ENCODE measurements around the gene MUC5AC.

MUC5AC gene

DNA sequence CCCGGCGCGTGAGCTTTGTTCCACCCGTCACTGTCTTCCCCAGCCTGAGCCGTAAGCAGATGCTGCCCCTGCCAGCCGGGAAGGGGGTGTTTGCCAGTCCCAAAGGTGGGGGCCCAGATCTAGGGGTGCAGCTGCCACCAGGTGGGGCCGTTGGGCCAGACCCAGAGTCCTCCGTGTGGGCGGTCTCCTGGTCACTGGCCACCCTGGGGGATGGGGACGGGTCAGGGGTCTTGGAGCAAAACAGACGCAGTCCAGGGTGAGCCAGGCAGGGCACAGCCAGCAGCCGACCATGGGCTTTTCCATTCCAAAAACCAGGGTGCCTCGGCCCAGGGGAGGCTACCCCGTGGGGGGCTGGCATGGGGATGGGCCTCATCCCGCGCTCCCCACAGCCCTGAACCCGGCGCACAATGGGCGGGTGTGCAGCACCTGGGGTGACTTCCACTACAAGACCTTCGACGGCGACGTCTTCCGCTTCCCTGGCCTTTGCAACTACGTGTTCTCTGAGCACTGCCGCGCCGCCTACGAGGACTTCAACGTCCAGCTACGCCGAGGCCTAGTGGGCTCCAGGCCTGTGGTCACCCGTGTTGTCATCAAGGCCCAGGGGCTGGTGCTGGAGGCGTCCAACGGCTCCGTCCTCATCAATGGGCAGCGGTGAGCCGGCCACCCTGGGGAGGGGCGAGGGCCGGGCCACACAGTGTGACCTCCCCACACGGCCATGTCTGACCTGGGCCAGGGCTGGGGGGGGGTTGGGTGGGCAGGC, 68.7 kb downstream of the MUC5AC start:
- no peak for DNase-seq (ENCODE audit: low read depth)

DNA sequence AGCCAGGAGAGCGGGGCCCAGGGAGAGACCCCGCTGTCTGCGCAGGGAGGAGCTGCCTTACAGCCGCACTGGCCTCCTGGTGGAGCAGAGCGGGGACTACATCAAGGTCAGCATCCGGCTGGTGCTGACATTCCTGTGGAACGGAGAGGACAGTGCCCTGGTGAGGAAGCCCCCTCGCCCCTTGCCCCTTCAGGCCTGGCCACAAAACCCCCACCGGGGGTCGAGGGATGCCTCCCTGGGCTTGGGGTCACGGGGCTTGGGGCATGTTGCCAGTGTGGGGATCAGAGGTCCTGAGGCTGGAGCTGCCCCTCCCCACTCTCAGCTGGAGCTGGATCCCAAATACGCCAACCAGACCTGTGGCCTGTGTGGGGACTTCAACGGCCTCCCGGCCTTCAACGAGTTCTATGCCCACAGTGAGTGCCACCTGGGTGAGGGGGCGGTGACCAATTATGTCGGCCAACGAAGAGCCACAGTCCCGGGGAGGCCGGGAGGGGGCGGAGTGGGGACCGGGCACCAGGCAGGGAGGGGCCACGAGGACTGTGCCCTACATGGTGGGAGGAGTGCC, 69.3 kb downstream of the MUC5AC start:
- no peak for DNase-seq (ENCODE audit: low read depth)

DNA sequence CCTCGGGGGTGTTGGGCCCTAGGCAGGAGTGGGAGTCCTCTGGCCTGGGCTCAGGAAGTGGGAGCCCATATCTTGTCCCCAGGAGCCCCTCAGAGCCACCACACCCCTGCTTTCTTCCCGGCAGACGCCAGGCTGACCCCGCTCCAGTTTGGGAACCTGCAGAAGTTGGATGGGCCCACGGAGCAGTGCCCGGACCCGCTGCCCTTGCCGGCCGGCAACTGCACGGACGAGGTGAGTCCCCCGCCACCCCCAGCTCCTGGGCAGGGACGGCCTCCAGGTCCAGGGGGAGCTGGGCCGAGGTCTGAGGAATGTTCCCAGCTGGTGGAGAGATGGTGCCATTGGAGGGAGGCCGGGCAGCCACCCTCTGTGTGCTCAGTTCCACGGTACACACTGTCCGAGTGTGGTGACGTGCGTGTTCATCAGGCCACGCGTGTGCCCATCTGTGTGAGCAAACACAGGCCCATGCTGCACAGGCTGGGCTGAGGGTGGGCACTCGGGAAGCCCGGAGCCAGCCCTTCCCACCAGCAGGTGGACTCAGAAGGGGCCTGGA, 69.9 kb downstream of the MUC5AC start:
- DNase-seq (ENCODE audit: low read depth), result no peak

DNA sequence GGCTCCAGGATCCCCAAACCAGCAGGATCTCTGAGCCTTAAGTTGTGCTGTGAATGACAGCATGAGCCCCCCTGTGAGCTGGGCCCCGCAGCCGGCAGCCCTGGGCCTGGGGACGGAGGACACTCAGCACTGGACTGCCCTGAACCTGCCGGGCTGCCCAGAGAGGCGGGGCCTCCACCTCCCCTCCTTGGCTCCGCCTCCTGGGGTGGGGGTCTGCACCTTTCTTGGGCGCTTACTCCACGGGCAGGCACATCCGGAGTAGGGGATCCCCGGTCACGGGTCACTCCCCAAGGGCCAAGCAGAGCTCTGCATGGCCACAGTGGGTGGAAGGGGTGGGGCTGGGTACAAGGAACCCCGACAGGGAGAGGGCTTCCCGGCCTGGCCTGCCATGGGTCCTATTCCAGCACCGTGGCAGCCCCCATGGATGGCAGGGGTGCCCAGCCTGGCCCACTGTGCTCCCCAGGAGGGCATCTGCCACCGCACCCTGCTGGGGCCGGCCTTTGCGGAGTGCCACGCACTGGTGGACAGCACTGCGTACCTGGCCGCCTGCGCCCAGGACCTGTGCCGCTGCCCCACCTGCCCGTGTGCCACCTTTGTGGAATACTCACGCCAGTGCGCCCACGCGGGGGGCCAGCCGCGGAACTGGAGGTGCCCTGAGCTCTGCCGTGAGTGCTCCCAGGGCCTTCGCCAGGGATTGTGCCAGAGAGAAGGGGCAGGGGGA, 70.5 kb downstream of the MUC5AC start:
- DNase-seq (ENCODE audit: low read depth), result no peak

DNA sequence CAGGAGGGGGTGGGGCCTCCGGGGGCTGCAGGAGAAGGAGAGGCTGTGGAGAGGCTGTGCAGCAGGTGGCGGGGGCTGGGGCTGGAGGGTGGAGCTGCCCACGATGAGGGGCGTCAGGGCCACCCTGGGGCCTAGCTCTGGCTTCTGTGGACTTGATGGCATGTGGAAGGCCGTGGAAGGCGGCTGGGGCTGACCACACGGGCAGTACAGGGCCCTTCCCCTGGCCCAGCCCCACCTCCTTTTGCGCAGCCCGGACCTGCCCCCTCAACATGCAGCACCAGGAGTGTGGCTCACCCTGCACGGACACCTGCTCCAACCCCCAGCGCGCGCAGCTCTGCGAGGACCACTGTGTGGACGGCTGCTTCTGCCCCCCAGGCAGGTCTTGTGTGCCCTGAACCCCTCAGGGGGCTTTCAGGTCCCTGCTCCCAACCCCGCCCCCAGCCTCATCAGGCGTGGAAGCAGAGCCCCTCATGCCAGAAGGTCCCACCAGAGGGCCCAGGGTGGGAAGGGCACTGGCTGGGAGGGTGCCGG, 71.2 kb downstream of the MUC5AC start:
- no peak for DNase-seq (ENCODE audit: low read depth)

DNA sequence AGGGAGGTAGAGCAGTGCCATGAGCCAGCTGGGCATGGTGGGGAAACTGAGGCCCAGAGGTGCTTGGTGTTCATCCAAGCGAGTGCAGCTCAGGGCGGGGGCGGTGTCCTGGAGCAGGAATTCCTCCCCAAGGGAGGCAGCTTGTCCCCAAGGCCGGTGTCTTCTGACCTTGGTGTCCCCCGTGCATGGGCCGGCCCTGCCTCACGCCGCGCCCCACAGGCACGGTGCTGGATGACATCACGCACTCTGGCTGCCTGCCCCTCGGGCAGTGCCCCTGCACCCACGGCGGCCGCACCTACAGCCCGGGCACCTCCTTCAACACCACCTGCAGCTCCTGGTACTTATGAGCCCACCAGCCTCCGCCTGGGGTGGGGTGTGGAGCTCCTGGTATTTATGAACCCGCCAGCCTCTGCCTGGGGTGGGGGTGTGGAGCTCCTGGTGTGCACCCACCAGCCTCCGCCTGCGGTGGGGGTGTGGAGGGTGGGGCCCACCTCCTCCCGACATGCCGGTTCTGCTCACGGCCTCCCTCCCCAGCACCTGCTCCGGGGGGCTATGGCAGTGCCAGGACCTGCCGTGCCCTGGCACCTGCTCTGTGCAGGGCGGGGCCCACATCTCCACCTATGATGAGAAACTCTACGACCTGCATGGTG, 71.8 kb downstream of the MUC5AC start:
- no peak for DNase-seq (ENCODE audit: low read depth)

DNA sequence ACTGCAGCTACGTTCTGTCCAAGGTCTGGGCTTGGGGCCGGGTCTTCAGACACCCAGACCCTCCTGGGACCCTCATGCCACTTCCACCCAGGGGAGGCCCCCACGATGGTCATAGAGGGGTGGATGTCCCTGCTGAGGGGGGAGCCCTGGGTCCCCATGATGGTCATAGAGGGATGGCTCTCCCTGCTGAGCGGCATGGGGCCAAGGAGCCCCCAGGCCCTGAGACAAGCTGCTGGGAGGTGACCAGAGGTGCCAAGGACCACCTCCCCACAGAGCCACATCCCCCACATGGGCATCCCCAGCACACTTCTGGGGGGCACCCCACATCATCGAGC, 72.3 kb downstream of the MUC5AC start:
- no peak for DNase-seq (ENCODE audit: low read depth)

DNA sequence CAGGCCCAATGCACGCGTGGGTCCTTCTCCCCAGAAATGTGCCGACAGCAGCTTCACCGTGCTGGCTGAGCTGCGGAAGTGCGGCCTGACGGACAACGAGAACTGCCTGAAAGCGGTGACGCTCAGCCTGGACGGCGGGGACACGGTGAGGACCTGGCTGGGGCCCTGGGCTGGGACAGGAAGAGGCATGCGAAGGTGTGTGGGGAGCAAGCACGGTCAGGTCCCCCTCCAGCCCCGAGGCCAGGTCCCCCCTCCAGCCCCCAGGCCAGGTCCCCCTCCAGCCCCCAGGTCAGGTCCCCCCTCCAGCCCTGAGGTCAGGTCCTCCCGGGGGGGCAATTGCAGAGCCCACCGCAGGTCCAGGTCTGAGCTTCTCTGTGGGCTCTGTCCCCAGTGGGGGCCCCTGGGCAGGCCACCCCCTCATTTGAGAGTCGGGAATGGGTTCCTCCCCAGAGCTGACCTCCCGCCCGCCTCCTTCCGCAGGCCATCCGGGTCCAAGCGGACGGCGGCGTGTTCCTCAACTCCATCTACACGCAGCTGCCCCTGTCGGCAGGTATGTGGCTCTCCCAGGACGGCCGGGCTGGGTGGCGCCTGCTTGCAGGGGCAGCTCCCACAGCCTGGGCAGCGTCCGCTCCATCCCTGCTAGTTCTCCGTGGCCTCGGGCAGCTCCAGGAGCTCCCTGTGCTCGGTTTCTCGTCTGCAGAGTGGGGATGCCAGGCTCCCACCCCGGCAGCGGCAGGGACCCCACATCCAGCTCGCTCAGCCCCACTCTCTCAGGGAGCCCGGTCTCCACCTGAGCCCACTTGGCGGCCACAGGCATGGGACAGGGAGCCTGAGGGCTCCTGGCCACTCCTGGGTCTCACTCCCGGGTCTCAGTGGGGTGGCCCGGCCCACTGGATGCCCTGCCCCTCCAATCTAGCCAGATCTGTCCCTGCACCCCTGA, 73.0 kb downstream of the MUC5AC start:
- no peak for DNase-seq (ENCODE audit: low read depth)

DNA sequence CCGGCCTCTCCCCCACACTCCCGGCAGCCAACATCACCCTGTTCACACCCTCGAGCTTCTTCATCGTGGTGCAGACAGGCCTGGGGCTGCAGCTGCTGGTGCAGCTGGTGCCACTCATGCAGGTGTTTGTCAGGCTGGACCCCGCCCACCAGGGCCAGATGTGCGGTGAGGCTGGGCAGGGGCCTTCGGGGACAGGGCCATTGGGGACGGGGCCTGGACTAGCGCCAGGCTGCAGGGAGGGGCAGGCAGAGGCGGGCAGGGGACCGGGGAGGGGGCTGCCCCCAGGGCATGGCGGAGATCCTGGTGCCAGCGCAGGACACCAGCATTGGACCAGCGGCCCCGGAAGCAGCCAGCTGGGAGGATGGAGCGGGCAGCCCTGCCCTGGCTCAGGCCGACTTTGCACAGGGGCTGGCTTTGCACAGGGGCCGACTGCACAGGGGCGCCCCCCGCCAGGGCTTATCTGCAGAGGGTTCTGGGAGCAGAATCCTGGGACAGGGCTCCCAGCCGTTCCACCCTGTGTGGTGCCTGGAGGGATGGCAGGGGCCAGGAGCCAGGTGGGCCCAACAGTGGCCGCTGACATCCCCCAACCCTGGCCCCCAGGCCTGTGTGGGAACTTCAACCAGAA, 73.8 kb downstream of the MUC5AC start:
- DNase-seq (ENCODE audit: low read depth), result no peak

DNA sequence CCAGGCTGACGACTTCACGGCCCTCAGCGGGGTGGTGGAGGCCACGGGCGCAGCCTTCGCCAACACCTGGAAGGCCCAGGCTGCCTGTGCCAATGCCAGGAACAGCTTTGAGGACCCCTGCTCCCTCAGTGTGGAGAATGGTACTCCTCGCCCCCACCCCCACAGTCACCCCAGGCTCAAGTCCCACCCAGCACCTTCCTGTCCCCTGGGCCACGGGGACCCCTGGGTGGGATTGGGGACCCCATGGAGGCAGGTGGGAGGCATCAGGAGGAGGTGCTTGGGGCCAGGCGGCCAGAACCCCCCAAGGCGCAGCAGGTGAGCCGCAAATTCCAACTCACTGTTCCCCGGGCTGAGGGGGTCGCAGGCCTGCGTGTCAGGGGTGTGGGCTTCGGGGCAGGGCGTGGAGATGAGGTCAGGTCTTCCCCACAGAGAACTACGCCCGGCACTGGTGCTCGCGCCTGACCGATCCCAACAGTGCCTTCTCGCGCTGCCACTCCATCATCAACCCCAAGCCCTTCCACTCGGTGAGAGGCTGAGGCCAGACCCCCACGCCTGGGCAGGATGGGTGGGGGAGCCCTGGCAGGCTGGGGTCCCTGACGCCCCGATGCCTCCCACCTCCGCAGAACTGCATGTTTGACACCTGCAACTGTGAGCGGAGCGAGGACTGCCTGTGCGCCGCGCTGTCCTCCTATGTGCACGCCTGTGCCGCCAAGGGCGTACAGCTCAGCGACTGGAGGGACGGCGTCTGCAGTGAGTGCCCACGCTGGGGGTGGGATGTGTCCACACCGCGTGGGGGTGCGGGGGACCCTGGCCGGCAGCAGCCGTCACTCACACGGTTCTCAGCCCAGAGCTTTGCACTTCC, 74.5 kb downstream of the MUC5AC start:
- DNase-seq (ENCODE audit: low read depth), result no peak

DNA sequence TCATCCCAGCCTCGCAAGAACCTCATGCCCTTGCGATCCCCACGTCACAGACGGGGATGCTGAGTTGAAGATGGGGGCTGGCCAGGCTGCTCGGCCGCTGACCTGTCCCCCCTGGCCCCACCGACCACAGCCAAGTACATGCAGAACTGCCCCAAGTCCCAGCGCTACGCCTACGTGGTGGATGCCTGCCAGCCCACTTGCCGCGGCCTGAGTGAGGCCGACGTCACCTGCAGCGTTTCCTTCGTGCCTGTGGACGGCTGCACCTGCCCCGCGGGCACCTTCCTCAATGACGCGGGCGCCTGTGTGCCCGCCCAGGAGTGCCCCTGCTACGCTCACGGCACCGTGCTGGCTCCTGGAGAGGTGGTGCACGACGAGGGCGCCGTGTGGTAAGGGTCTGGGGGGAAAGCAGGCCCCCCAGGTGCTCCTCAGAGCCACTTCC, 75.1 kb downstream of the MUC5AC start:
- no peak for DNase-seq (ENCODE audit: low read depth)

DNA sequence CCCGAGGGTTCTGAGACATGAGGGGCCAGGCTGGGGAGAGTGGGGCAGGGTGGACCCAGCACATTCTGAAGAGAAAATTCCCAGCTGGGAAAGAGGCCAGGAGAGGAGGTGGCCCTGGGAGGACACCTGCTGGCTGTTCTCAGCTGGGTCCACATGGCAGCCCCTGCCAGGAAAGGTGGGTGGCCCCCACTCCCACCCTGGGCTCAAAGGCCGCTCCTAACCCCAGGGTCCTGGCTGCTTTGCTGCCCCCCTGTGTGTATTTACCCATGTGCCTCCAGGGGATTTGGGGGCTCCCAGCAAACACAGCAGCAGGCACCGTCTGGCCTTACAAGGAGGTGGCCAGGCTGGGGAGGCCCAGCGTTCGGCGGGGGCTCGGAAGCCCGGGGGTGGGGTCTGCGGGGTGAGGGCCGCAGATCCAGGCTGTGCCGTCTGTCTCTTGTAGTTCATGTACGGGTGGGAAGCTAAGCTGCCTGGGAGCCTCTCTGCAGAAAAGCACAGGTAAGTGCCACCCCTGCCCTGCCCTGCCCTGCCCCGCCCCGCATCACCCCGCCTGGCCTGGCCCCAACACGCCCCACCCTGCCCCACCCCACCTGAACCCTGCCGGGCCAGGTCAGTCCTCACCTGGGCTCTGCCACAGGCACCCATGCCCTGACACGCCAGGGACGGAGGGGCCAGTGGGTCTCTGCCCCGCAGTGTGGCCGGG, 75.7 kb downstream of the MUC5AC start:
- no peak for DNase-seq (ENCODE audit: low read depth)

DNA sequence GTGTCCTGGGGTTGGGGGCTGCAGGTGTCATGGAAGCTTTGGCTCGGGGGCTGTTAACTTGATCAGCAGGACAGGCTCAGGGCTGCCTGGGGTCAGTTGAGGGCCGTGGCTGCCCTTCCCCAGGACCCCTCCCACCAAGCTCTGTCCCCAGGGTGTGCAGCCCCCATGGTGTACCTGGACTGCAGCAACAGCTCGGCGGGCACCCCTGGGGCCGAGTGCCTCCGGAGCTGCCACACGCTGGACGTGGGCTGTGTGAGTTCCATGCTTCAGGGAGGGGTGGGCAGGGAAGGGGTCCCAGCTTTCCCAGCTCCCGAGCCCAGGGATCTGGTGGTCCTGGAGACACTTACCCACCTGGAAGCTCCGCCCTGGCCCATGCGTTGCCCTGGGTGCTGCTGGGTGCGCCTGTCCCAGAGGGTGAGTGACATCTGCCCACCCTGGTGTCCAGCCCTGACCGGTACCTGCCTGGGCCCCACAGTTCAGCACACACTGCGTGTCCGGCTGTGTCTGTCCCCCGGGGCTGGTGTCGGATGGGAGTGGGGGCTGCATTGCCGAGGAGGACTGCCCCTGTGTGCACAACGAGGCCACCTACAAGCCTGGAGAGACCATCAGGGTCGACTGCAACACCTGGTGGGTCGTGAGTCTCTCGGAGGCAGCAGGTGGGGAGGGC, 76.4 kb downstream of the MUC5AC start:
- DNase-seq (ENCODE audit: low read depth), result no peak

DNA sequence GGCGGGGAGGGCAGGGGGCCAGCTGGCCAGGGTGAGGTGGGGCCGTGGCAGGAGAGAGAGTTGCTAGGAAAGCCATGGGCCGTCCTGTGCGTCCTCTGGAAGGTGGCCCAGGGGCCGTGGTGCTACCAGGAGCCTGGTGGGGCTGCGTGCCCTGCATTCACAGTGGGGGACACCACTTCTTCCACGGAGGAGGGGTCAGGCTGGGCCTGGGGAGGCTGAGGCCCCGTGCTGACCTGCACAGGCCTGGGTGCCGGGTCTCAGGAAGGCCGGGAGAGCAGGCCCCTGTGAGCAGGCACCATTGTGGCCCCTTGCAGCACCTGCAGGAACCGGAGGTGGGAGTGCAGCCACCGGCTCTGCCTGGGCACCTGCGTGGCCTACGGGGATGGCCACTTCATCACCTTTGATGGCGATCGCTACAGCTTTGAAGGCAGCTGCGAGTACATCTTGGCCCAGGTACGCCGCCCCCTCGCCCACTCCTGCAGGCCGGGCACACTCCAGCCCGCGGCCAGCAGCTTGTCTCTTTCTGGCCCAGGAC, 77.1 kb downstream of the MUC5AC start:
- no peak for DNase-seq (ENCODE audit: low read depth)

DNA sequence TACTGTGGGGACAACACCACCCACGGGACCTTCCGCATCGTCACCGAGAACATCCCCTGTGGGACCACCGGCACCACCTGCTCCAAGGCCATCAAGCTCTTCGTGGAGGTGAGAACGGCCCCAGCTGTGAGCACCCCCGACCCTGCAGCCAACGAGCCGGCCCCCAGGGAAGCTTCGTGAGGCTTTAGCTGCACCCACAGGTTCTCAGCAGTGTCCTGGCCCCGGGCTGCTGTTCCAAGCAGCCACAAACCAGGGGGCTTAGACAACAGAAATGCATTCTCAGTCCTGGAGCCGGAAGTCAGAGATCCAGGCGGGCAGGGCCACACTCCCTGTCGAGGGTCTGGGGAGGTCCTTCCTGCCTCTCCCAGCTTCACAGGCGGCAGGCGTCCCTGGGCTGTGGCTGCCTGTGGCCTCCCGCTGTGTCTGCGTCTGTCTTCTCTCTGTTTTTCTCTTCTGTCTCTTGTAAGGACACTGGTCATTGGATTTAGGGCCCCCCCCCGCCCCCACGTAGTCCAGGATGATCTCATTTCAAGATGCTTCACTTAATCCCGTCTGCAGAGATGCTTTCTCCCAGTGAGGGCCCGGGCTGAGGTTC, 77.7 kb downstream of the MUC5AC start:
- no peak for DNase-seq (ENCODE audit: low read depth)

DNA sequence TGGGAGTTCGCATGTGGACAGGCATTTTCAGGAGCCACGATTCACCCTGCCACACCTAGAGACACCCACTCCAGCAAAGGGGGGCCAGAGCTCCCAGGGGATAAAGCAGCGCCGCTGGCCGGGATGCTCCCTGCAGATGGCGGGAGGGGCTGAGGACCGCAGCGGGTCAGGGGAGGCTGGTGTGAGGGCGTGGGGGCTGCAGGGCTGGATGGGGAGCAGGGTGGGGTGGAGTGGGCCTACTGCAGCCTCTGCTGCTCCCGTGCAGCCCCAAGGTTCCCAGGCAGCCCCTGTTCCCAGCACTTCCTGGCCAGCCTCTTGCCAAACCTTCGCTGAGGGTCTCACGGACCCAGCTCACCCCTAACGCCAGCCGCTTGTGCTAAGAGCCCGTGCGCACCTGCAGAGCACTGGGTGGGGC, 78.2 kb downstream of the MUC5AC start:
- DNase-seq (ENCODE audit: low read depth), result no peak

DNA sequence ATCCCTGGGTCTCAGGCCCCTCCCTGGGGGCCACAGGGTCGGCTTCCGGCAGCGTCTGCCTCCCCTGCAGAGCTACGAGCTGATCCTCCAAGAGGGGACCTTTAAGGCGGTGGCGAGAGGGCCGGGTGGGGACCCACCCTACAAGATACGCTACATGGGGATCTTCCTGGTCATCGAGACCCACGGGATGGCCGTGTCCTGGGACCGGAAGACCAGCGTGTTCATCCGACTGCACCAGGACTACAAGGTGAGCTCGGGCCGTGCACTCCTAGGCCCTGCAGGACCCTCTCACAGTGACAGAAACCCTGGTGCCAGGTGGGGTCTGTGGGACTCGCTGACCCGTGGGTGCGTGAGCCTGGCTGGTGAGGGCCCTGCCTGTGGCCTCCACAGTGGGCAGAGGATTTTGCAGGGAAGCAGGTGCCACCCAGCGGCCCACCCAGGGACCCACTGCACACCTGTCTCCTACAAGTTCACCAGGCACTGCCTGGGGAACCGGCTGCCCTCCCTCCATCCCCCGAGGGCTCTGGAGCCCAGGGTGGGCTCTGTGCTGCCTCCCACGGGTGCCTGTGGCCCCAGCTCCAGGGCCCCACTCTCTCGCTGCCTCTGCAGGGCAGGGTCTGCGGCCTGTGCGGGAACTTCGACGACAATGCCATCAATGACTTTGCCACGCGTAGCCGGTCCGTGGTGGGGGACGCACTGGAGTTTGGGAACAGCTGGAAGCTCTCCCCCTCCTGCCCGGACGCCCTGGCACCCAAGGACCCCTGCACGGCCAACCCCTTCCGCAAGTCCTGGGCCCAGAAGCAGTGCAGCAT, 78.8 kb downstream of the MUC5AC start:
- DNase-seq (ENCODE audit: low read depth), result no peak

Data from GM04503 (cell line).